ES-I3 (cell line): ENCODE measurements around the gene CLEC2B.
A peak's percentile ranks its signal among the peaks of the same experiment; 100 is the strongest.

Experiments used
- H3K36me3 ChIP-seq: 2 replicates; pipeline ENCODE4 v1.6.1; 2013; ENCODE audit warnings: mild to moderate bottlenecking, low read length, control low read depth, moderate library complexity; ENCODE audit not compliant: insufficient read depth
- H3K4me1 ChIP-seq: 2 replicates; pipeline ENCODE4 v1.6.1; 2013; ENCODE audit warnings: mild to moderate bottlenecking, control low read depth, low read length; ENCODE audit not compliant: insufficient read depth
- H3K9ac ChIP-seq: 2 replicates; pipeline ENCODE4 v1.6.1; 2013; ENCODE audit warnings: low read depth, mild to moderate bottlenecking, low read length, moderate library complexity
- H3K9me3 ChIP-seq: 2 replicates; pipeline ENCODE4 v1.6.1; 2013; ENCODE audit warnings: mild to moderate bottlenecking, low read length, moderate library complexity; ENCODE audit not compliant: control insufficient read depth, insufficient read depth

CLEC2B gene

DNA sequence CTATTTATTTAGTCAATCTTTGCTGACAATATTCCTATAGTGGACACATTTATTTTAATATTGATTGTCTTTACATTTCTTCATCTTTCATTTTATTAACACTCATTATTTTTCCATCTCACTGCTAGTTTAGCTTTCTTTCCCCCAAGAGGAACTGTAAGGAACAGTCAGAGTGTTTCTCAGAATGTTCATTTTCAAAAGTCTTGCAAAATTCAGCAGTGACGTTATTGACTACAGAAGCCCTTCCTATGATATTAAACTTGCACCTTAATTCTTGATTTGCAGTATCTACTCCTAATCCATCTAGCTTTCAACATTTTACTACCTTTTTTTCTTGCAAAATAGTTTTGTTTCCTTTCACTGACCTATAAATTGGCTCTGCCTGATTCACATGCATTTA, 13.0 kb downstream of the CLEC2B start:
- no peak overlapping the region for H3K9ac ChIP-seq
- H3K4me1 ChIP-seq, result no peaks in the 10 kb centered on the region
- H3K9me3 ChIP-seq, result no peaks in the 10 kb centered on the region
- no peaks in the 10 kb centered on the region for H3K36me3 ChIP-seq

DNA sequence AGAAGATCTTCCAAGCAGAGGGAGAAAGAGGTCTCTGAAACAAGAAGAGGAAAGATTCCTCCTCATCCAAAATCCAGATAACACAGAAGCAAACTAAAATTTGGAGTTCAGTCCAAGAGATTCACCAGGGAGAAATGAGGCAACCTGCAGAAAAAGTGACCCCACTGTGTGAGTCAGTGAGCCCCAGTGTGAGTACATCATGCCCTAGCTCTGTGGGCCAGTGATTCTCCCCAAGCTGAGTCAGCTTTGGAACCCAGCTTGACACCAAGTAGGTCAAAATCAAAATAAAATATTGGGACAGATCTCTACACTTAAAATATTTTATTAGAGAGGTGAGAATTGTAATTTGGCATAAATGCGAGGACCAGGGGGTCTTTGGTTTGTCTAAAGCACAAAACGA, 17.2 kb downstream of the CLEC2B start:
- no peaks in the 10 kb centered on the region for H3K9me3 ChIP-seq
- H3K4me1 ChIP-seq, result no peaks in the 10 kb centered on the region
- no peaks in the 10 kb centered on the region for H3K36me3 ChIP-seq
- H3K9ac ChIP-seq, result no peak overlapping the region

GRCh38 chr12:9851050-9851449, 18.1 kb downstream of the CLEC2B start:
- H3K9me3 ChIP-seq, result no peaks in the 10 kb centered on the region
- H3K9ac ChIP-seq, result no peak overlapping the region
- no peaks in the 10 kb centered on the region for H3K36me3 ChIP-seq
- no peaks in the 10 kb centered on the region for H3K4me1 ChIP-seq

DNA sequence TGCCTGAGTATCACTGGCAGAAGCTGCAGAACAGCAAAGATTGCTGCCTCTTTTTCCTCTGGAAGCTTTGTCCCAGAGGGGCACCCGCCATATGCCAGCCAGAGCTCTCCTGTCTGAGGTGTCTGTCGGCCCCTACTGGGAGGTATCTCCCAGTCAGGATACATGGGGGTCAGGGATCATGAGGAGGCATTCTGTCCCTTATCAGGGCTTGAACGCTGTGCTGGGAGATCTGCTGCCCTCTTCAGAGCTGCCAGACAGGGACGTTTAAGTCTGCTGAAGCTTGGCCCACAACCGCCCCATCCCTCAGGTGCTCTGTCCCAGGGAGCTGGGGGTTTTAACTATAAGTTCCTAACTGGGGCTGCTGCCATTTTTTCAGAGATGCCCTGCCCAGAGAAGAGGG, 20.3 kb downstream of the CLEC2B start:
- Histone ChIP-seq H3K4me1 (no peaks in the 10 kb centered on the region), H3K9ac (no peak overlapping the region), H3K9me3 (no peaks in the 10 kb centered on the region), H3K36me3 (no peaks in the 10 kb centered on the region)

- Histone ChIP-seq H3K4me1 (no peaks in the 10 kb centered on the region), H3K9ac (no peak overlapping the region), H3K9me3 (no peaks in the 10 kb centered on the region), H3K36me3 (no peaks in the 10 kb centered on the region)
These were observed 25.7 kb downstream of the CLEC2B start for GRCh38 chr12:9843407-9843806.

DNA sequence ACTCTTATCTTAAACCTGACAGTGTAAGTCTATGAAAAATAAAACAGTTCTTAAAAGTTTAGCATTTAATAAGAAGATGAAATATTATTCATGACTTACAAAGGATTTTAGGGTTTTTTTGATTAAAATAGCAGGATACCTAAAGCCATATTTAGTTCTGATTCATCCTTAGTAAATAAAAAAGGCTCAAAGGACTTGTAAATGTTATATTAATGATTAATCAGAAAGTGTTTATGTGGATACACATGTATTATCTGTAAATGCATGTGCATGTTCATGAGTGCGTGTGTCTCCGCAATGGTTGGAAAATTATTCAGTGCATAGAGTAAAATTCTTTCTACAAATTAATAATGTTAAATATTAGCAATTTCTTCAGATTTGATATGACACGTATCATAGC, 37.4 kb downstream of the CLEC2B start:
- Histone ChIP-seq H3K9me3 (0 out of 2 replicates have a peak, but pooled peaks cover 3% of the 10 kb centered on the region), H3K36me3 (no peaks in the 10 kb centered on the region)

GRCh38 chr12:9829982-9830381, 39.2 kb downstream of the CLEC2B start:
- H3K4me1 ChIP-seq, result no peaks in the 10 kb centered on the region
- H3K36me3 ChIP-seq, result no peaks in the 10 kb centered on the region
- no peak overlapping the region for H3K9ac ChIP-seq
- H3K9me3 ChIP-seq, result 0 out of 2 replicates have a peak, but pooled peaks cover 3% of the 10 kb centered on the region

More for the DNA sequence above, 37.4 kb downstream of the CLEC2B start:
- H3K4me1 ChIP-seq, result no peaks in the 10 kb centered on the region
- no peak overlapping the region for H3K9ac ChIP-seq

DNA sequence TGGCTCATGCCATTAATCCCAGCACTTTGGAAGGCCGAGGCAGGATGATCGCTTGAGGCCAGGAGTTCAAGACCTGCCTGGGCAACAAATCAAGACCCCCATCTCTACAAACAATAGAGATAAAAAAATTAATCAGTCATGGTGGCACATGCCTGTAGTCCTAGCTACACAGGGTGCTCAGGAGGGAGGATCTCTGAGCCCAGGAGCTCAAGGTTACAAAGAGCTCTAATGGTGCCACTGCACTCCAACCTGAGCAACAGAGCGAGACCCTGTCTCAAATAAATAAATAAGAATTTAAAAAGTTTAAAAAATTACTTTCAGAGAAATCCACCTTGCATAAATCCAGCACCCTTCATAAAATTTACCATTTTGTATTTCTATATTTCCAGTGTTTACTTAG, 39.7 kb downstream of the CLEC2B start:
- H3K36me3 ChIP-seq, result no peaks in the 10 kb centered on the region
- no peaks in the 10 kb centered on the region for H3K4me1 ChIP-seq
- H3K9me3 ChIP-seq, result 0 out of 2 replicates have a peak, but pooled peaks cover 3% of the 10 kb centered on the region
- no peak overlapping the region for H3K9ac ChIP-seq

- Histone ChIP-seq H3K36me3 (no peaks in the 10 kb centered on the region), H3K4me1 (no peaks in the 10 kb centered on the region), H3K9me3 (0 out of 2 replicates have a peak, but pooled peaks cover 2% of the 10 kb centered on the region), H3K9ac (no peak within 1 kb of the TSS)
These were observed 41.8 kb downstream of the CLEC2B start, which contains the start of gene KLRF1 for GRCh38 chr12:9827209-9827888. Gene KLRF1, plus strand, starts transcription at chr12:9827481. Its CDS starts 64 bp downstream, at chr12:9827545.

- Histone ChIP-seq H3K36me3 (no peaks in the 10 kb centered on the region), H3K9me3 (no peaks in the 10 kb centered on the region), H3K4me1 (no peaks in the 10 kb centered on the region), H3K9ac (no peak overlapping the region)
These were observed 48.7 kb downstream of the CLEC2B start for GRCh38 chr12:9820281-9820930.

DNA sequence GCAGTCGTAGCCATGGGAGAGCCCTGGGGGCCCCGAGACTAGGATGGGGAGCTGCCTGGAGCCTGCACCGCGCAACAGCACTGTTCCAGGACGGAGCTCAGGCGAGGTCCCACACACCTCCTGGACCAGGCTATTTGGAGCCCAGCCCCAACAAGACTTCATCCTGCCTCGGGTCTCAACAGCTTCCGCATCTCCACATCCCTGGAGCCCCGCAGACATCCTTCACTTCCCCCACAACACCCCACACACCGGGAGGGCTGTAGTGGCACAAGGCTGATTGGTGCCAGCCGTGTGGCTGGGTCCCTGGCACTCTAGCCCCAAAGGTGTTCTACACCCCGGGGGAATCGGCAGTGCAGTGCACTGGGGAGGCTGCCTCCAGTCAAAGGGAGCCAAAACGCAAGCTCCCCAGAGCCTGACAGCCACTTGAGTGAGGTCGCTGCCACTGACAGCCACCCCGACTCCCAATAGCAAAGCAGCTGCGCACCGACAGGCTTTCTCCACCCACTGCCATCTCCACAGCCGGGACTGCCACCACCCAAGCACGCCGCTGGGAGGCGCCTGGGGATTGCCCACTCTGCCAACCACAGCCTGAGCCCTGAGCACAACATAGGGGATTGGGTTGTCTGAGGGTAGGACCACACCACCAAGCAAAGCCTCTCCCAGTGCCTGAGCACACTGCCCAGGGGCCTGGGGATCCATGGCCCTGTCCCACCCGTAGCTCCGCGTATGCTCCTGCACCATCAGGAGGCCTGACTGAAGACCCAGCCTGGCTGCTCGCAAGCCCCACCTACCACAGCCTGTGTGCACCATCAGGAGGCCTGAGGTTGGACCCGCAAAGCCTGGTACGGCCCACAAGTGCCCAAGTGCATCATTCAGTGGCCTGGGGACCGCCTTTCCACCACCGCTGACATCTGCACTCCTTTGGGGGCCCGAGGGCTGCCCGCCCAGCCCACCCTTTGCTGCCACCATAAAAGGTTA, 55.0 kb downstream of the CLEC2B start:
- H3K4me1 ChIP-seq, result no peaks in the 10 kb centered on the region
- peak overlapping the region; percentile 15; the same call in 1 of the 2 replicates for H3K9ac ChIP-seq
- H3K36me3 ChIP-seq, result no peaks in the 10 kb centered on the region
- H3K9me3 ChIP-seq, result no peaks in the 10 kb centered on the region

DNA sequence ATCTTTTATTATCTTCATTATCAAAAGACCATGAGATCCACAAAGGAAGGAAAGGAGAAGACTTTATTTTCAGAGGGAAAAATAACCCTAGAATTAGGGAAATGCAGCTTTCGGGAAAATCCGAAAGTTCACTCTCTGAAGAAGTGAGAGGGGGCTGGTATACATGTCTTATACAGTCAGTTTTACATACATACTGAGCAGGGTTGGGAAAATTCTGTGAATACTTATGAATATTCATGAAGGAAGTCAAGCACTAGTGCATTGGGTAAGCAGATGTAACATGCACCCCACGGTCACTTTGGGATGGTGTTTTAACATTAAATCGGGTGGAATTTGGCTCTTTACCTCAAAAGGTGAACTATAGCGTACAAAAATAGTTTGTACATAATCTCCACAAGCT, 57.5 kb downstream of the CLEC2B start:
- H3K9ac ChIP-seq, result no peak overlapping the region
- no peaks in the 10 kb centered on the region for H3K36me3 ChIP-seq
- no peaks in the 10 kb centered on the region for H3K9me3 ChIP-seq
- H3K4me1 ChIP-seq, result no peaks in the 10 kb centered on the region

- Histone ChIP-seq H3K9ac (no peak overlapping the region), H3K4me1 (no peaks in the 10 kb centered on the region), H3K9me3 (no peaks in the 10 kb centered on the region), H3K36me3 (no peaks in the 10 kb centered on the region)
These were observed 58.5 kb downstream of the CLEC2B start for GRCh38 chr12:9810671-9811070.

- no peaks in the 10 kb centered on the region for H3K36me3 ChIP-seq
These were observed 59.3 kb downstream of the CLEC2B start for GRCh38 chr12:9809866-9810265.

More at GRCh38 chr12:9809866-9810265, 59.3 kb downstream of the CLEC2B start:
- H3K9ac ChIP-seq, result no peak overlapping the region
- no peaks in the 10 kb centered on the region for H3K9me3 ChIP-seq
- no peaks in the 10 kb centered on the region for H3K4me1 ChIP-seq
